Transverse colon (tissue), 4 donors: Measurements from ENCODE around the gene MBOAT1. TPM values are rescaled to one million over a fixed set of nuclear protein-coding genes. Genes with fewer than 3 reads are reported as not detected.
A peak's percentile ranks its signal among the peaks of the same experiment; 100 is the strongest.

Source experiments
- DNase-seq: peaks from one replicate; pipeline ENCODE4 v3.0.0-alpha.2; 2019
- H3K27ac ChIP-seq, 4 donors: fragments of 200-600 bp; sonication (generic); 2 replicates each; pipeline ENCODE4 v1.5.1; 2016 to 2018; ENCODE audit warnings: inconsistent platforms in 4 of 4
- H3K27me3 ChIP-seq: fragments of 200-600 bp; sonication (generic); 2 replicates; pipeline ENCODE4 v1.5.1; 2017; ENCODE audit warnings: inconsistent platforms
- H3K36me3 ChIP-seq, 4 donors: fragments of 200-600 bp; sonication (generic); 2 replicates each; pipeline ENCODE4 v1.5.1; 2017 to 2019; ENCODE audit warnings: inconsistent platforms in 4 of 4
- H3K4me1 ChIP-seq, 4 donors: fragments of 200-600 bp; sonication (generic); 2 replicates each; pipeline ENCODE4 v1.5.1; 2017 to 2020; ENCODE audit warnings: inconsistent platforms in 4 of 4
- H3K4me3 ChIP-seq, 4 donors: fragments of 200-600 bp; sonication (generic); 1 replicate in 1 of 4; 2 replicates in 3 of 4; pipeline versions ENCODE4 v1.5.1 to v1.6.1; 2017 to 2019; ENCODE audit warnings: inconsistent platforms in 4 of 4
- H3K9me3 ChIP-seq, 2 donors: fragments of 200-600 bp; sonication (generic); 2 replicates each; pipeline ENCODE4 v1.5.1; 2017 to 2019; ENCODE audit warnings: inconsistent platforms in 2 of 2
- CTCF ChIP-seq, 5 experiments: fragments of 200-600 bp in 3 of 5; fragments of 450-650 bp in 2 of 5; sonication (generic) in 3 of 5; IDR thresholded peaks; 1 replicate in 2 of 5; 2 replicates in 3 of 5; pipeline ENCODE4 v1.5.1; 2016 to 2017; ENCODE audit warnings: antibody characterized with exemption in 5 of 5, inconsistent platforms in 3 of 5, mild to moderate bottlenecking in 2 of 5, moderate library complexity in 1 of 5
- EP300 ChIP-seq: sonication (generic); formaldehyde crosslinking; IDR thresholded peaks from one replicate; pipeline ENCODE4 v1.6.1; 2017; ENCODE audit warnings: antibody characterized with exemption, low read depth
- POLR2A ChIP-seq: fragments of 450-650 bp; IDR thresholded peaks from one replicate; pipeline ENCODE4 v1.6.1; 2016; ENCODE audit warnings: antibody characterized with exemption, mild to moderate bottlenecking, moderate library complexity
- POLR2AphosphoS5 ChIP-seq, 3 donors: sonication (generic); formaldehyde crosslinking; IDR thresholded peaks; one replicate each; pipeline ENCODE4 v1.6.1; 2016; ENCODE audit warnings: antibody characterized with exemption in 3 of 3
- WGBS, 2 donors: methylation state at CpG; one replicate each; pipeline ENCODE4 v1.1.5; 2018; ENCODE audit warnings: low coverage in 1 of 2; 5-methylcytosine and 5-hydroxymethylcytosine counted together
- in situ Hi-C, 4 donors: fragments of 200-750 bp; cut with MboI; loops; one replicate each; pipeline versions ENCODE4 v1.15.0 to v1.15.1; 2017; ENCODE audit warnings: low sequenced_read_pairs in 3 of 4, low pct_ligation_motif_present in 1 of 4, low pct_unique_long_range_greater_than_20kb in 1 of 4
- intact Hi-C: fragments of 100-400 bp; cut with DNase I; formaldehyde crosslinking; loops from one replicate; pipeline ENCODE4 v1.15.1; 2023; ENCODE audit warnings: low total_unique reads
- total RNA-seq, 4 donors: library from RNA; depleted of rRNA; stranded (reverse); fragments of >200 nt; gene quantifications; one replicate each; pipeline ENCODE4 v1.1.0, GENCODE V29; 2016

The MBOAT1 gene
- total RNA-seq, 4 donors from 2014 or later, result 10.3 to 85.3 (median 66.5) TPM

- TF ChIP-seq CTCF (IDR thresholded peaks at IDR 0.05) (no peak), POLR2AphosphoS5 (IDR thresholded peaks at IDR 0.05) (no peak), POLR2A (no peak), EP300 (no peak)
- Histone ChIP-seq H3K4me1 (peaks cover 0 to 31% (median 3%) of the 10 kb centered on the region in 4 donors), H3K36me3 (no peaks in the 10 kb centered on the region), H3K4me3 (no peak overlapping the region), H3K27ac (peak overlapping the region; percentile 66 to 78 (median 74)), H3K9me3 (no peaks in the 10 kb centered on the region), H3K27me3 (no peaks in the 10 kb centered on the region)
- intact Hi-C loops, result no loop called here
- in situ Hi-C loops, result no loop called here
- WGBS, 2 donors, result 68 to 85% methylated on average over 3 of the region's 3 CpGs
- no peak for DNase-seq
Measured at GRCh38 chr6:20236344-20236743, 24.1 kb upstream of the MBOAT1 start.

GRCh38 chr6:20235041-20235440 is 22.8 kb upstream of the MBOAT1 start:
- TF ChIP-seq POLR2AphosphoS5 (IDR thresholded peaks at IDR 0.05), result no peak
- no peak for TF ChIP-seq CTCF (IDR thresholded peaks at IDR 0.05)
- no peak for TF ChIP-seq POLR2A
- no peak for TF ChIP-seq EP300
- intact Hi-C loops, result no loop called here

GRCh38 chr6:20234136-20234535 is 21.9 kb upstream of the MBOAT1 start:
- Histone ChIP-seq H3K9me3 (no peaks in the 10 kb centered on the region), H3K27me3 (no peaks in the 10 kb centered on the region), H3K4me3 (no peak overlapping the region), H3K4me1 (peaks cover 0 to 43% (median 5%) of the 10 kb centered on the region in 4 donors), H3K36me3 (no peaks in the 10 kb centered on the region), H3K27ac (no peak overlapping the region)
- intact Hi-C loops, result no loop called here
- DNase-seq, result no peak
- 82 to 86% methylated on average over 4 to 7 of the region's 7 CpGs for WGBS, 2 donors
- TF ChIP-seq CTCF (IDR thresholded peaks at IDR 0.05) (no peak), POLR2A (no peak), POLR2AphosphoS5 (IDR thresholded peaks at IDR 0.05) (no peak), EP300 (no peak)
- in situ Hi-C loops, result no loop called here

More at GRCh38 chr6:20235041-20235440, 22.8 kb upstream of the MBOAT1 start:
- DNase-seq, result no peak
- in situ Hi-C loops, result no loop called here
- H3K4me1 ChIP-seq, result peaks cover 0 to 43% (median 5%) of the 10 kb centered on the region in 4 donors
- H3K36me3 ChIP-seq, result no peaks in the 10 kb centered on the region
- no peaks in the 10 kb centered on the region for H3K27me3 ChIP-seq
- H3K9me3 ChIP-seq, result no peaks in the 10 kb centered on the region
- 80 to 89% methylated on average over 1 to 6 of the region's 6 CpGs for WGBS, 2 donors
- H3K27ac ChIP-seq, result no peak overlapping the region
- no peak overlapping the region for H3K4me3 ChIP-seq

- intact Hi-C loops, result no loop called here
- no peaks in the 10 kb centered on the region for H3K36me3 ChIP-seq
- WGBS, 2 donors, result 93% methylated on average over 29 of the region's 44 CpGs; no CpG with 5 or more reads in 1 of the 2 donors
Measured at GRCh38 chr6:20233007-20233730, 20.9 kb upstream of the MBOAT1 start.

More at GRCh38 chr6:20233007-20233730, 20.9 kb upstream of the MBOAT1 start:
- Histone ChIP-seq H3K9me3 (no peaks in the 10 kb centered on the region), H3K4me1 (peaks cover 0 to 34% (median 5%) of the 10 kb centered on the region in 4 donors), H3K27me3 (no peaks in the 10 kb centered on the region), H3K4me3 (no peak overlapping the region), H3K27ac (no peak overlapping the region)
- TF ChIP-seq CTCF (IDR thresholded peaks at IDR 0.05), result no peak
- no peak for TF ChIP-seq EP300
- no peak for TF ChIP-seq POLR2AphosphoS5 (IDR thresholded peaks at IDR 0.05)
- no peak for TF ChIP-seq POLR2A
- in situ Hi-C loops, result no loop called here
- DNase-seq, result no peak
